ENCODE data around the gene KCNK10. TPM values are rescaled to one million over a fixed set of nuclear protein-coding genes. Genes with fewer than 3 reads are reported as not detected.

The KCNK10 gene
- total and polyA plus RNA-seq, 2 experiments from 2014 or later: not detected

GRCh38 chr14:88258021-88258420, 65.0 kb downstream of the KCNK10 start:
- Histone ChIP-seq H3K4me3 (no peak overlapping the region), H3K27ac (no peak overlapping the region), H3K36me3 (no peaks in the 10 kb centered on the region), H3K9me3 (ENCODE audit: low read depth) (no peaks in the 10 kb centered on the region), H3K4me1 (ENCODE audit: low read depth) (no peaks in the 10 kb centered on the region), H3K27me3 (peaks cover 3% of the 10 kb centered on the region)
- no peak for TF ChIP-seq CTCF (IDR thresholded peaks at IDR 0.05; ENCODE audit: low read depth, low read length)
- DNase-seq (ENCODE audit: low read depth in 1 of 2, low spot score in 1 of 2): no peak

GRCh38 chr14:88256997-88257950, 65.8 kb downstream of the KCNK10 start:
- Histone ChIP-seq H3K36me3 (no peaks in the 10 kb centered on the region), H3K27ac (no peak overlapping the region), H3K4me3 (no peak overlapping the region), H3K27me3 (peaks cover 3% of the 10 kb centered on the region), H3K9me3 (ENCODE audit: low read depth) (no peaks in the 10 kb centered on the region), H3K4me1 (ENCODE audit: low read depth) (no peaks in the 10 kb centered on the region)
- DNase-seq (ENCODE audit: low read depth in 1 of 2, low spot score in 1 of 2): peak in 1 of 2 donors; percentile 2
- TF ChIP-seq CTCF (IDR thresholded peaks at IDR 0.05; ENCODE audit: low read depth, low read length): no peak

GRCh38 chr14:88255798-88256197, 67.3 kb downstream of the KCNK10 start:
- peaks cover 3% of the 10 kb centered on the region for H3K27me3 ChIP-seq
- no peak for TF ChIP-seq CTCF (IDR thresholded peaks at IDR 0.05; ENCODE audit: low read depth, low read length)
- H3K9me3 ChIP-seq (ENCODE audit: low read depth): no peaks in the 10 kb centered on the region
- no peak overlapping the region for H3K4me3 ChIP-seq
- no peaks in the 10 kb centered on the region for H3K4me1 ChIP-seq (ENCODE audit: low read depth)
- no peaks in the 10 kb centered on the region for H3K36me3 ChIP-seq
- no peak for DNase-seq (ENCODE audit: low read depth in 1 of 2, low spot score in 1 of 2)
- H3K27ac ChIP-seq: no peak overlapping the region

- Histone ChIP-seq H3K27me3 (peaks cover 3% of the 10 kb centered on the region), H3K36me3 (no peaks in the 10 kb centered on the region), H3K9me3 (ENCODE audit: low read depth) (no peaks in the 10 kb centered on the region), H3K27ac (no peak overlapping the region), H3K4me3 (no peak overlapping the region), H3K4me1 (ENCODE audit: low read depth) (no peaks in the 10 kb centered on the region)
- no peak for TF ChIP-seq CTCF (IDR thresholded peaks at IDR 0.05; ENCODE audit: low read depth, low read length)
- DNase-seq (ENCODE audit: low read depth in 1 of 2, low spot score in 1 of 2): no peak
Measured at GRCh38 chr14:88255196-88255595, 67.9 kb downstream of the KCNK10 start.

- DNase-seq (ENCODE audit: low read depth in 1 of 2, low spot score in 1 of 2): no peak
- Histone ChIP-seq H3K4me1 (ENCODE audit: low read depth) (no peaks in the 10 kb centered on the region), H3K27me3 (no peaks in the 10 kb centered on the region), H3K9me3 (ENCODE audit: low read depth) (no peaks in the 10 kb centered on the region), H3K4me3 (no peak overlapping the region), H3K36me3 (no peaks in the 10 kb centered on the region), H3K27ac (no peak overlapping the region)
- TF ChIP-seq CTCF (IDR thresholded peaks at IDR 0.05; ENCODE audit: low read depth, low read length): no peak
Measured at GRCh38 chr14:88252498-88252897, 70.6 kb downstream of the KCNK10 start.
